BJ (cell line): ENCODE measurements around the gene DLL4. TPM values are rescaled to one million over a fixed set of nuclear protein-coding genes. Genes with fewer than 3 reads are reported as not detected.

Source experiments
- CTCF ChIA-PET: fragments of 350-600 bp; formaldehyde crosslinking; extraction: SDS; loops from one replicate; lab custom pipeline; 2021; ENCODE audit warnings: antibody characterized with exemption, inconsistent platforms; lab: Yijun Ruan, JAX
- POLR2A ChIA-PET: fragments of 300-600 bp; sonication (Branson Sonifier 250); formaldehyde crosslinking; extraction: SDS; loops from one replicate; lab custom pipeline; 2021; ENCODE audit warnings: antibody characterized with exemption; lab: Charles Lee
- DNase-seq: peaks from one replicate; pipeline ENCODE4 v3.0.0-alpha.2; 2011; ENCODE audit warnings: low read depth
- H3K27me3 ChIP-seq: 2 replicates; pipeline ENCODE4 v1.6.0; 2011; ENCODE audit warnings: low read length; ENCODE audit not compliant: control insufficient read depth, insufficient read depth
- H3K36me3 ChIP-seq: 2 replicates; pipeline ENCODE4 v1.5.1; 2011; ENCODE audit warnings: low read length; ENCODE audit not compliant: control insufficient read depth, insufficient read depth
- H3K4me3 ChIP-seq: 2 replicates; pipeline ENCODE4 v1.5.1; 2011; ENCODE audit warnings: low read depth, mild to moderate bottlenecking, control low read depth, low read length
- CTCF ChIP-seq: IDR thresholded peaks from 2 replicates; pipeline ENCODE4 v1.5.1; 2011; ENCODE audit warnings: low read depth, mild to moderate bottlenecking, control low read depth, inconsistent platforms, low read length, moderate library complexity; ENCODE audit not compliant: insufficient read depth
- polyA plus RNA-seq: library from polyadenylated mRNA; depleted of rRNA; stranded (reverse); fragments of >200 nt; gene quantifications from 2 replicates; pipeline ENCODE4 v1.2.3, GENCODE V29; 2011

DLL4 gene
- polyA plus RNA-seq, 1 experiment, result 0.47 TPM

- H3K36me3 ChIP-seq, result no peaks in the 10 kb centered on the region
- no peak for DNase-seq
- peaks cover 2% of the 10 kb centered on the region; the same call in 1 of the 2 replicates for H3K27me3 ChIP-seq
- CTCF ChIA-PET, result no interaction called here
- no peak for TF ChIP-seq CTCF
- H3K4me3 ChIP-seq, result no peak overlapping the region
- POLR2A ChIA-PET, result no interaction called here
Measured at GRCh38 chr15:40917585-40917984, 11.6 kb upstream of the DLL4 start.

DNA sequence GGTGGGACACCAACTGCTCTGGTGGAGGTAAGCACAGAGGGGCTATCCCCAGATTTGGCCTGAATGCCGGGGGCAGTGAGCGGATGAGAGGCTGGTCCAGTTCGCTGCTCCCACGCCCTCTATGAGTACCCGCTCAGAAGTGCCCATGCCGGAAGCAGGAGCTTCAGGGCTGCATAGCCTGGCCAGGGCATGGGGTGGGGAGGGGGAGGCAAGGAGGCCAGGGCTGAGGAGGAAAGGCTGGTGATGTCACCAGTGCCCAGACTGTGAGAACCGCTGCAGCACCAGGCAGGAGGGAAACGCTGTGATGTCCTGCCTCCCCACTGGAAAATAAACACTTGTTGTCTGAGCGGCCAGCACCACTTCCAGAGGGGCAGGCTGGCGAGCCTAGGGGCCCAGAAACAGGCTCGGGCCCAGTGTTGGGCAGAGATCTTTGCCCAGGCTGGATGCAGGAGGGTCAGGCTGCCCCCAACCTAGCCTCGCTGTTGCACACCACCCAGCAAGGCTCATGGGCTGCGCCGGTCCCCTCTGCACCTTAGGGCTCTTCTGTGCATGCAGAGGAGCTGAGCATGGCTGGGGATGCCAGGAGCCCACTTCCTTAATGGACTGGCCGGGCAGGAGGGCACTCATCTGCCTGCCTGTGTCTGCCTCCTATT, 10.9 kb upstream of the DLL4 start:
- DNase-seq, result no peak
- Histone ChIP-seq H3K27me3 (peaks cover 3% of the 10 kb centered on the region; the same call in 1 of the 2 replicates), H3K36me3 (no peaks in the 10 kb centered on the region), H3K4me3 (no peak overlapping the region)
- no peak for TF ChIP-seq CTCF
- POLR2A ChIA-PET, result no interaction called here
- CTCF ChIA-PET, result interaction anchor here (2.2 kb wide), 1 partner anchor 24 kb away, joined by 11 read pairs; no protein-coding TSS in a partner anchor

DNA sequence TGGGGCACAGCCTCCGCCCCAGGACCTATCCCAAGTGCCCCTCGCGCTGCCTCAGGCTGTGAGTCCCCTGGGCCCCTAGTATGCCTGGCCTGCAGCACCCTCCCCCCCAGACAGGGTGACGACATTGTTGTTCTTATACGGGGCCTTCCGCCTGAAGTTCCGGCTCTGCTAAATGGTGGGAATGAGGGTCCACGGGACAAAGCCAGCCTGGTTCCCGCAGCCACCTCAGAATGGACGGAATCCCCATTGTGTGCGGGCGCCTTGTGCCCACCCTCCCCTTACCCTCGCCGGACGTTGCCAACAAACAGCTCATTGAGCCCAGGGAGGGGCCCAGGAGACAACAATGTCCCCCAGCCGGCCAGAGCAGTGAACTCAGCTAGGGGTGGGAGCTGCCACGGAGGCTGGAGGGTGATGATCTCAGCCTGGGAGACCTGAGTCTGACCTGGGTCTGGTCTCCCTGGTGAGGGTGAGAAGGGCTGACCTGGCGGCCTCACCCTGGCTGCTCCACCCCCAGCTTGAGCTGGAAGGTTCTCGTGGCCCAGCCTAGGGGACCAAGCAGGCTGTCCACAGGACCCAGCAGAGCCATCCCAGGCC, 10.2 kb upstream of the DLL4 start:
- CTCF ChIA-PET, result interaction anchor here (1.3 to 2.2 kb wide), 2 partner anchors 23 to 104 kb away, joined by 3 to 11 read pairs; no protein-coding TSS in a partner anchor
- DNase-seq, result no peak
- TF ChIP-seq CTCF, result no peak
- POLR2A ChIA-PET, result no interaction called here
- H3K4me3 ChIP-seq, result no peak overlapping the region
- peaks cover 3% of the 10 kb centered on the region; the same call in 1 of the 2 replicates for H3K27me3 ChIP-seq
- H3K36me3 ChIP-seq, result no peaks in the 10 kb centered on the region

DNA sequence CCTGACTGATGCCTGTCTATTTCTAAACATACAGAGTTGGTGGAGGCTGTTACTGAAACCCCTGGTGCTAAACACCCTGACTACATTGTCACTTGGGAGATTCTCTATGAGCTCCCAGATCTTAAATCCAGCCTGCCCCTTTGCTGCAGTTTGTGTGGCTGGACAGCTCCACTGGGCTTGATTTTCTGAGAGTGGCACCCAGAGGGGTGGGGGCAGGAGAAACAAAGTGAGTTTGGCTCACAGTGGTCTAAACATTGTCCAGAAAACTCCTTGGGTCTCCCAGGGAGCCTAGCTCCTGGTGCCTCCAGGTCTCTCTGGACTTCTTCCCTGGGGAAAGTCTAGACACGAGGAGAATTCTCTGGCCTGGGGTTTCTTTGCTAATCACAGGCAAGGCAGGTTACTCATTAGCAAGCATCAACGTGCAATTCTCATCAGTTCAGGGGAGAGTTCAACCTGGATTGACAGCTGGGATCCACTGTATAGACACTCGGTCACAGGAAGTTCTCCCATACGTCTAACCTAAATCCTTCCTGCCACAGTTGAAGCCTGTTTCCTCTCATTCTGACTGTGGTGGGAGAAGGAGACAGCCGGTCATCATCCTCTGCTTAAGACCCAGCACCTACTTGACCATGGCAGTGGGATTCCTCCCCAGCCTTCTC, 7.1 kb upstream of the DLL4 start:
- no peak for DNase-seq
- ChIA-PET CTCF (interaction anchor here (0.8 to 5.2 kb wide), 3 partner anchors 10 to 19 kb away, joined by 4 to 28 read pairs (median 4); no protein-coding TSS in a partner anchor), POLR2A (no interaction called here)
- Histone ChIP-seq H3K36me3 (no peaks in the 10 kb centered on the region), H3K27me3 (peaks cover 14% of the 10 kb centered on the region), H3K4me3 (no peak overlapping the region)
- no peak for TF ChIP-seq CTCF

- DNase-seq, result no peak
- ChIA-PET CTCF (interaction anchor here (1.7 to 5.2 kb wide), 3 partner anchors 16 to 18 kb away, joined by 4 to 28 read pairs (median 9); no protein-coding TSS in a partner anchor), POLR2A (no interaction called here)
- H3K27me3 ChIP-seq, result peaks cover 17% of the 10 kb centered on the region
- H3K4me3 ChIP-seq, result no peak overlapping the region
- no peak for TF ChIP-seq CTCF
- no peaks in the 10 kb centered on the region for H3K36me3 ChIP-seq
Measured at GRCh38 chr15:40922608-40923005, 6.5 kb upstream of the DLL4 start.
